Astrocyte (in vitro differentiated cells and primary cell): ENCODE measurements around the gene GRIN2A. TPM values are rescaled to one million over a fixed set of nuclear protein-coding genes. Genes with fewer than 3 reads are reported as not detected.

Source experiments
- DNase-seq: peaks from one replicate; pipeline ENCODE4 v3.0.0-alpha.2; 2010; ENCODE audit warnings: low read depth
- FAIRE-seq: peaks from 2 replicates; lab custom pipeline; 2011; peaks lifted over from hg19 to GRCh38; lab: Jason Lieb, UNC
- H2AFZ ChIP-seq: 2 replicates; pipeline ENCODE4 v1.6.0; 2012; ENCODE audit warnings: low read depth, low read length, inconsistent platforms
- H3K27ac ChIP-seq: 2 replicates; pipeline ENCODE4 v1.5.1; 2011; ENCODE audit warnings: low read depth, low read length, inconsistent platforms
- H3K27me3 ChIP-seq: 2 replicates; pipeline ENCODE4 v1.6.0; 2011; ENCODE audit warnings: low read length, inconsistent platforms; ENCODE audit not compliant: insufficient read depth
- H3K36me3 ChIP-seq: 2 replicates; pipeline ENCODE4 v1.5.1; 2011; ENCODE audit warnings: low read length, inconsistent platforms; ENCODE audit not compliant: insufficient read depth
- H3K4me1 ChIP-seq: 2 replicates; pipeline ENCODE4 v1.5.1; 2011; ENCODE audit warnings: low read length, inconsistent platforms; ENCODE audit not compliant: insufficient read depth
- H3K4me2 ChIP-seq: 2 replicates; pipeline ENCODE4 v1.6.0; 2012; ENCODE audit warnings: low read length, inconsistent platforms
- H3K4me3 ChIP-seq: 2 replicates; pipeline ENCODE4 v1.5.1; 2011; ENCODE audit warnings: low read depth, mild to moderate bottlenecking, low read length, inconsistent platforms; ENCODE audit not compliant: insufficient read depth
- H3K79me2 ChIP-seq: 2 replicates; pipeline ENCODE4 v1.6.0; 2012; ENCODE audit warnings: mild to moderate bottlenecking, low read length, inconsistent platforms; ENCODE audit not compliant: insufficient read depth
- H3K9ac ChIP-seq: 2 replicates; pipeline ENCODE4 v1.6.0; 2012; ENCODE audit warnings: mild to moderate bottlenecking, low read length, inconsistent platforms
- H3K9me3 ChIP-seq: 2 replicates; pipeline ENCODE4 v1.5.1; 2012; ENCODE audit warnings: low read depth, mild to moderate bottlenecking, low read length, inconsistent platforms; ENCODE audit not compliant: insufficient read depth
- H4K20me1 ChIP-seq: 2 replicates; pipeline ENCODE4 v1.6.0; 2012; ENCODE audit warnings: low read length, inconsistent platforms; ENCODE audit not compliant: insufficient read depth
- H3K27ac Mint-ChIP-seq: one replicate; pipeline ENCODE4 v1.8.0; 2021; ENCODE audit warnings: mild to moderate bottlenecking, mixed read lengths; ENCODE audit not compliant: unreplicated experiment
- H3K27me3 Mint-ChIP-seq: one replicate; pipeline ENCODE4 v1.8.0; 2021; ENCODE audit warnings: low read depth, mixed read lengths; ENCODE audit not compliant: unreplicated experiment
- H3K36me3 Mint-ChIP-seq: one replicate; pipeline ENCODE4 v1.8.0; 2021; ENCODE audit warnings: low read depth, mixed read lengths; ENCODE audit not compliant: unreplicated experiment
- H3K4me1 Mint-ChIP-seq: one replicate; pipeline ENCODE4 v1.8.0; 2021; ENCODE audit warnings: low read depth, mixed read lengths; ENCODE audit not compliant: unreplicated experiment
- H3K4me3 Mint-ChIP-seq: one replicate; pipeline ENCODE4 v1.8.0; 2021; ENCODE audit warnings: mild to moderate bottlenecking, moderate library complexity, mixed read lengths; ENCODE audit not compliant: unreplicated experiment
- H3K9me3 Mint-ChIP-seq: one replicate; pipeline ENCODE4 v1.8.0; 2021; ENCODE audit warnings: mild to moderate bottlenecking, mixed read lengths; ENCODE audit not compliant: unreplicated experiment
- EZH2 ChIP-seq: IDR thresholded peaks from 2 replicates; pipeline ENCODE4 v1.6.1; 2012; ENCODE audit warnings: mild to moderate bottlenecking, low read length, inconsistent platforms; ENCODE audit not compliant: insufficient read depth
- total RNA-seq: library from RNA; stranded (reverse); gene quantifications from 2 replicates; pipeline ENCODE4 v1.2.1, GENCODE V29; 2021
- TF ChIP-seq, protein P1 (sequence below): IDR thresholded peaks from 2 replicates; pipeline ENCODE4 v1.5.1; 2011; ENCODE audit warnings: low read depth, mild to moderate bottlenecking, inconsistent platforms, low read length, moderate library complexity; ENCODE audit not compliant: insufficient read depth

The GRIN2A gene
- total RNA-seq, 1 donor from 2014 or later = 0.68 TPM

DNA sequence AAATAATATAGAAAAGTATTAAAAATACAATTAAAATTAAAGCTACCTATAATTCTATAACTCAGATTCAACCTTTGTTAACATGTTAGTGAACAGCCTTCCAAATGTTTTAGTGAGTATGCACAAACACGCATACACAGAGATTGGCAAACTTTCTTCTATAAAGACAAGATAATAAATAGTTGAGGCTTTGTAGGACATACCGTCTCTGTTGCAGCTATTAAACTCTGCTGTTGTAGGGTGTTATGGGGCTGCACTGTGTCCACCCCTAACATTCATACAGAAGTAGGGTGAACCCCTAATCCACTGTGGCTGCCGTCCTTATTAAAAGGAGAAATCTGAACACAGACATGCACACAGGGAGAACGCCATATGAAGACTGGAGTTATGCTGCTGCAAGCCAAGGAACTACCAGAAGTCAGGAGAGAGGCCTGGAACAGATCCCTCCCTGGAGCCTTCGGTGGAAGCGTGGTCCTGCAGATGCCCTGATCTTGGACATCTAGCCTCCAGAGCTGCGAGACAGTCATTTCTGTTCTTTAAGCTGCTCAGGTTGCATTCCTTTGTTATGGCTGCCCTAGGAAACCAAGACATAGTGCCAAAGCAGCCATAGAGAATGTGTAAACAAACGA is 383.2 kb downstream of the GRIN2A start:
- peaks cover 12% of the 10 kb centered on the region for H3K27me3 Mint-ChIP-seq
- H3K9me3 Mint-ChIP-seq = no peaks in the 10 kb centered on the region
- no peaks in the 10 kb centered on the region for H3K79me2 ChIP-seq
- no peaks in the 10 kb centered on the region for H3K9me3 ChIP-seq
- no peak overlapping the region for H3K4me3 ChIP-seq
- peaks cover 2% of the 10 kb centered on the region for H3K36me3 Mint-ChIP-seq
- H2AFZ ChIP-seq = no peak overlapping the region
- peaks cover 3% of the 10 kb centered on the region for H3K4me1 Mint-ChIP-seq
- H3K4me1 ChIP-seq = peaks cover 14% of the 10 kb centered on the region
- H3K36me3 ChIP-seq = no peaks in the 10 kb centered on the region
- H3K4me2 ChIP-seq = no peak overlapping the region
- FAIRE-seq (no peak), DNase-seq (no peak)
- no peaks in the 10 kb centered on the region for H3K27me3 ChIP-seq
- H3K4me3 Mint-ChIP-seq = no peak overlapping the region
- TF ChIP-seq EZH2 = no peak
- TF ChIP-seq, protein P1, sequence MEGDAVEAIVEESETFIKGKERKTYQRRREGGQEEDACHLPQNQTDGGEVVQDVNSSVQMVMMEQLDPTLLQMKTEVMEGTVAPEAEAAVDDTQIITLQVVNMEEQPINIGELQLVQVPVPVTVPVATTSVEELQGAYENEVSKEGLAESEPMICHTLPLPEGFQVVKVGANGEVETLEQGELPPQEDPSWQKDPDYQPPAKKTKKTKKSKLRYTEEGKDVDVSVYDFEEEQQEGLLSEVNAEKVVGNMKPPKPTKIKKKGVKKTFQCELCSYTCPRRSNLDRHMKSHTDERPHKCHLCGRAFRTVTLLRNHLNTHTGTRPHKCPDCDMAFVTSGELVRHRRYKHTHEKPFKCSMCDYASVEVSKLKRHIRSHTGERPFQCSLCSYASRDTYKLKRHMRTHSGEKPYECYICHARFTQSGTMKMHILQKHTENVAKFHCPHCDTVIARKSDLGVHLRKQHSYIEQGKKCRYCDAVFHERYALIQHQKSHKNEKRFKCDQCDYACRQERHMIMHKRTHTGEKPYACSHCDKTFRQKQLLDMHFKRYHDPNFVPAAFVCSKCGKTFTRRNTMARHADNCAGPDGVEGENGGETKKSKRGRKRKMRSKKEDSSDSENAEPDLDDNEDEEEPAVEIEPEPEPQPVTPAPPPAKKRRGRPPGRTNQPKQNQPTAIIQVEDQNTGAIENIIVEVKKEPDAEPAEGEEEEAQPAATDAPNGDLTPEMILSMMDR = no peak
- H3K27ac Mint-ChIP-seq = no peak overlapping the region
- H3K9ac ChIP-seq = no peak overlapping the region
- no peaks in the 10 kb centered on the region for H4K20me1 ChIP-seq
- no peak overlapping the region for H3K27ac ChIP-seq

GRCh38 chr16:9798474-9798873 is 383.8 kb downstream of the GRIN2A start:
- no peak overlapping the region for H3K27ac ChIP-seq
- no peaks in the 10 kb centered on the region for H3K36me3 ChIP-seq
- no peak overlapping the region for H3K4me3 ChIP-seq
- no peak overlapping the region for H2AFZ ChIP-seq
- no peak for FAIRE-seq
- DNase-seq = no peak
- H3K9me3 ChIP-seq = no peaks in the 10 kb centered on the region
- Mint-ChIP-seq H3K27ac (no peak overlapping the region), H3K36me3 (peaks cover 2% of the 10 kb centered on the region), H3K27me3 (peaks cover 12% of the 10 kb centered on the region), H3K9me3 (no peaks in the 10 kb centered on the region), H3K4me1 (peaks cover 3% of the 10 kb centered on the region), H3K4me3 (no peak overlapping the region)
- H3K4me1 ChIP-seq = peaks cover 14% of the 10 kb centered on the region
- H3K79me2 ChIP-seq = no peaks in the 10 kb centered on the region
- TF ChIP-seq, protein P1 = no peak
- TF ChIP-seq EZH2 = no peak
- no peaks in the 10 kb centered on the region for H4K20me1 ChIP-seq
- no peaks in the 10 kb centered on the region for H3K27me3 ChIP-seq
- H3K9ac ChIP-seq = no peak overlapping the region
- no peak overlapping the region for H3K4me2 ChIP-seq

DNA sequence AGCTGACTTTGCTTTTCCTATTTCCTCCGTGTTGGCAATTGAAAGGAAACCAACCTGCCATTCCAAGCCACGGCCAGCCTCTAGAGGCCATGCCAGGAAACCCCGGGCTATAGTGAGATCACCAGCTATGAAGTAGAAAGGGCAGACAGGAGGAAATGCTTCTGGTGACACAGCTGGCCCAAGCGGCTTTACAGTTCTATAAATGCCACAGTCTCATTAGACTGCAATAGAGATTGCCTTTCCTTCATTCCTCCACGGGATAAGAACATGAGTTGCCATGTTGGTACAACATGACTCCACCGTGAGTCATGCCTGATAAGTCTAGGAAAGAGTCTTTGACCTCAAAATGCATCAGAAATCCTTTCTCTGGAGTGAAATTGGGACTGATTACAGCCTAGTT is 384.9 kb downstream of the GRIN2A start:
- TF ChIP-seq, protein P1 = no peak
- no peak for TF ChIP-seq EZH2
- Mint-ChIP-seq H3K27me3 (peaks cover 14% of the 10 kb centered on the region), H3K4me3 (no peak overlapping the region), H3K9me3 (no peaks in the 10 kb centered on the region), H3K27ac (no peak overlapping the region), H3K4me1 (peaks cover 3% of the 10 kb centered on the region), H3K36me3 (peaks cover 2% of the 10 kb centered on the region)
- FAIRE-seq (no peak), DNase-seq (peak; percentile 82)
- Histone ChIP-seq H3K4me1 (peaks cover 14% of the 10 kb centered on the region), H3K9ac (no peak overlapping the region), H3K36me3 (no peaks in the 10 kb centered on the region), H3K79me2 (no peaks in the 10 kb centered on the region), H3K27ac (peak overlapping the region; percentile 9), H4K20me1 (no peaks in the 10 kb centered on the region), H2AFZ (no peak overlapping the region), H3K4me3 (no peak overlapping the region), H3K27me3 (no peaks in the 10 kb centered on the region), H3K9me3 (no peaks in the 10 kb centered on the region), H3K4me2 (peak overlapping the region; percentile 65)
